ENCODE data around the gene PGM1. TPM values are rescaled to one million over a fixed set of nuclear protein-coding genes. Genes with fewer than 3 reads are reported as not detected.

Gene PGM1
- total RNA-seq, 3 donors from 2014 or later (not counting 1 experiment from before 2014, with no cell fraction given): 23.5 to 31.4 (median 23.7) TPM

DNA sequence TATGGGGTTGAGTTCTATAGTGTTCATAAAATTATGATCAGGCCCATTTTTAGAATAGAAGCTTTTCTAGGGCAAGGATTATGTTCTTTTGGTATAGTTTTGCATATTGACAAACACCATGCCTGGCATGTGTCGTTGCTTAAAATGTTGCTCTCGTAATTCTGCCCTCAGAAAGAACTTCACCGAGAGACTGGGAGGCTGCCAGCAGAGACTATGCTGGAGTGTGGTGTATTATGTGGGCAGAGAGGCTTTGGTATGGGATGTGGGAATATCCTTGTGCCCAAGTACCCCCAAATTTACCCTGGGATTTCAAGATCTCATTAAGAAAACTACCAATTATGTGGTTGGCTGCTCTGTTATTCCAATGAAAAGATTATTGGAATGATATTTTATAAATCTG lies 27.9 kb downstream of the PGM1 start:
- Mint-ChIP-seq H3K9me3 (no peaks in the 10 kb centered on the region), H3K36me3 (no peaks in the 10 kb centered on the region), H3K27me3 (ENCODE audit: low read depth in 2 of 2) (no peaks in the 10 kb centered on the region), H3K27ac (no peak overlapping the region), H3K4me3 (no peak overlapping the region), H3K4me1 (peaks cover 26 to 27% of the 10 kb centered on the region in 2 donors)
- peaks cover 2% of the 10 kb centered on the region for H3K36me3 ChIP-seq (ENCODE audit: control insufficient read depth, insufficient read depth, low read length)
- H3K27me3 ChIP-seq (ENCODE audit: control insufficient read depth, insufficient read depth, low read length): no peaks in the 10 kb centered on the region
- no peaks in the 10 kb centered on the region for H3K9me3 ChIP-seq (ENCODE audit: control insufficient read depth, insufficient read depth, low read length)
- ATAC-seq (no peak), DNase-seq (no peak)
- H3K4me3 ChIP-seq (ENCODE audit: low read length): no peak overlapping the region
- no peaks in the 10 kb centered on the region for H3K4me1 ChIP-seq (ENCODE audit: control insufficient read depth, insufficient read depth, low read length)
- intact Hi-C loops (cut with micrococcal nuclease): no loop called here
- WGBS (ENCODE audit: insufficient coverage): 88% methylated on average over 3 of the region's 3 CpGs
- no peak overlapping the region for H3K27ac ChIP-seq (ENCODE audit: low read length)
- TF ChIP-seq, protein P1, sequence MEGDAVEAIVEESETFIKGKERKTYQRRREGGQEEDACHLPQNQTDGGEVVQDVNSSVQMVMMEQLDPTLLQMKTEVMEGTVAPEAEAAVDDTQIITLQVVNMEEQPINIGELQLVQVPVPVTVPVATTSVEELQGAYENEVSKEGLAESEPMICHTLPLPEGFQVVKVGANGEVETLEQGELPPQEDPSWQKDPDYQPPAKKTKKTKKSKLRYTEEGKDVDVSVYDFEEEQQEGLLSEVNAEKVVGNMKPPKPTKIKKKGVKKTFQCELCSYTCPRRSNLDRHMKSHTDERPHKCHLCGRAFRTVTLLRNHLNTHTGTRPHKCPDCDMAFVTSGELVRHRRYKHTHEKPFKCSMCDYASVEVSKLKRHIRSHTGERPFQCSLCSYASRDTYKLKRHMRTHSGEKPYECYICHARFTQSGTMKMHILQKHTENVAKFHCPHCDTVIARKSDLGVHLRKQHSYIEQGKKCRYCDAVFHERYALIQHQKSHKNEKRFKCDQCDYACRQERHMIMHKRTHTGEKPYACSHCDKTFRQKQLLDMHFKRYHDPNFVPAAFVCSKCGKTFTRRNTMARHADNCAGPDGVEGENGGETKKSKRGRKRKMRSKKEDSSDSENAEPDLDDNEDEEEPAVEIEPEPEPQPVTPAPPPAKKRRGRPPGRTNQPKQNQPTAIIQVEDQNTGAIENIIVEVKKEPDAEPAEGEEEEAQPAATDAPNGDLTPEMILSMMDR (IDR thresholded peaks at IDR 0.05): no peak

DNA sequence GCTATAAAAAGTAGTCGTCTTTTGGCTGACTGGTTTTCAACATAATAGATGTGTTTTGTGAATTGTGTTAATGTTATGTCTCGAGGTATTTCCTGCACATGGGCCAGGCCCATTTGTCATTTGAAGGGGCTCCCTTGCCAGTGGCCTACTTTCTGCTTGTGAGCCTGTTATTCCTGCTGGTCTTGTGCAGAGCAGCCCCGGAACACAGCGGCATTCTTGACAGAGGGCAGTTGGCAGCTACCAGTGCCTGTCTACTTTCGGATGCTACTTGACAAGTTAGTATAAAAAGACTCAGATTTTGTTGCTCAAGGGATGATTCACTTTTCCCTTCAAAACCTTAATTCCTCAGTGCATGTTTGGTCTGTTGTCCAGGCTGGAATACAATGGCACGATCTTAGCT lies 28.5 kb downstream of the PGM1 start:
- intact Hi-C loops (cut with micrococcal nuclease): no loop called here
- no peaks in the 10 kb centered on the region for H3K4me1 ChIP-seq (ENCODE audit: control insufficient read depth, insufficient read depth, low read length)
- 89% methylated on average over 6 of the region's 6 CpGs for WGBS (ENCODE audit: insufficient coverage)
- Mint-ChIP-seq H3K4me1 (peaks cover 24 to 27% of the 10 kb centered on the region in 2 donors), H3K4me3 (no peak overlapping the region), H3K27me3 (ENCODE audit: low read depth in 2 of 2) (no peaks in the 10 kb centered on the region), H3K9me3 (no peaks in the 10 kb centered on the region), H3K36me3 (no peaks in the 10 kb centered on the region), H3K27ac (no peak overlapping the region)
- peaks cover 2% of the 10 kb centered on the region for H3K36me3 ChIP-seq (ENCODE audit: control insufficient read depth, insufficient read depth, low read length)
- H3K9me3 ChIP-seq (ENCODE audit: control insufficient read depth, insufficient read depth, low read length): no peaks in the 10 kb centered on the region
- ATAC-seq (no peak), DNase-seq (no peak)
- H3K27me3 ChIP-seq (ENCODE audit: control insufficient read depth, insufficient read depth, low read length): no peaks in the 10 kb centered on the region
- H3K4me3 ChIP-seq (ENCODE audit: low read length): no peak overlapping the region
- TF ChIP-seq, protein P1 (IDR thresholded peaks at IDR 0.05): no peak
- H3K27ac ChIP-seq (ENCODE audit: low read length): no peak overlapping the region

- no peaks in the 10 kb centered on the region for H3K9me3 Mint-ChIP-seq
- intact Hi-C loops (cut with micrococcal nuclease): no loop called here
- 83% methylated on average over 6 of the region's 7 CpGs for WGBS (ENCODE audit: insufficient coverage)
- H3K4me3 Mint-ChIP-seq: no peak overlapping the region
- H3K9me3 ChIP-seq (ENCODE audit: control insufficient read depth, insufficient read depth, low read length): no peaks in the 10 kb centered on the region
- DNase-seq (no peak), ATAC-seq (no peak)
- H3K27me3 ChIP-seq (ENCODE audit: control insufficient read depth, insufficient read depth, low read length): no peaks in the 10 kb centered on the region
- no peak overlapping the region for H3K4me3 ChIP-seq (ENCODE audit: low read length)
- H3K4me1 Mint-ChIP-seq: peaks cover 26 to 33% of the 10 kb centered on the region in 2 donors
- H3K36me3 Mint-ChIP-seq: no peaks in the 10 kb centered on the region
- H3K27ac Mint-ChIP-seq: no peak overlapping the region
- H3K4me1 ChIP-seq (ENCODE audit: control insufficient read depth, insufficient read depth, low read length): no peaks in the 10 kb centered on the region
- TF ChIP-seq, protein P1 (IDR thresholded peaks at IDR 0.05): no peak
- H3K27ac ChIP-seq (ENCODE audit: low read length): no peak overlapping the region
- H3K27me3 Mint-ChIP-seq (ENCODE audit: low read depth in 2 of 2): no peaks in the 10 kb centered on the region
- H3K36me3 ChIP-seq (ENCODE audit: control insufficient read depth, insufficient read depth, low read length): peaks cover 2% of the 10 kb centered on the region
Observed at GRCh38 chr1:63622849-63623566, 29.8 kb downstream of the PGM1 start.

GRCh38 chr1:63623952-63624351 lies 30.7 kb downstream of the PGM1 start:
- H3K27me3 Mint-ChIP-seq (ENCODE audit: low read depth in 2 of 2): no peaks in the 10 kb centered on the region
- TF ChIP-seq, protein P1 (IDR thresholded peaks at IDR 0.05): no peak

More at GRCh38 chr1:63623952-63624351, 30.7 kb downstream of the PGM1 start:
- Mint-ChIP-seq H3K27ac (no peak overlapping the region), H3K4me1 (peaks cover 30 to 36% of the 10 kb centered on the region in 2 donors), H3K9me3 (no peaks in the 10 kb centered on the region), H3K36me3 (no peaks in the 10 kb centered on the region), H3K4me3 (no peak overlapping the region)
- no peak for DNase-seq
- WGBS (ENCODE audit: insufficient coverage): 92% methylated on average over 3 of the region's 4 CpGs
- Histone ChIP-seq H3K4me1 (ENCODE audit: control insufficient read depth, insufficient read depth, low read length) (no peaks in the 10 kb centered on the region), H3K9me3 (ENCODE audit: control insufficient read depth, insufficient read depth, low read length) (no peaks in the 10 kb centered on the region), H3K36me3 (ENCODE audit: control insufficient read depth, insufficient read depth, low read length) (peaks cover 2% of the 10 kb centered on the region), H3K27ac (ENCODE audit: low read length) (no peak overlapping the region), H3K4me3 (ENCODE audit: low read length) (no peak overlapping the region), H3K27me3 (ENCODE audit: control insufficient read depth, insufficient read depth, low read length) (no peaks in the 10 kb centered on the region)
- intact Hi-C loops (cut with micrococcal nuclease): no loop called here
- no peak for ATAC-seq
